Ascending aorta (tissue), 2 donors: ENCODE data around the gene PPM1K. TPM values are rescaled to one million over a fixed set of nuclear protein-coding genes. Genes with fewer than 3 reads are reported as not detected.

ENCODE experiments used
- DNase-seq, 2 donors: peaks; one replicate each; pipeline ENCODE4 v3.0.0-alpha.2; 2019; ENCODE audit warnings: low spot score in 2 of 2
- H3K27ac ChIP-seq, 2 donors: fragments of 200-600 bp; sonication (generic); one replicate each; pipeline ENCODE4 v1.5.1; 2016 to 2017; ENCODE audit warnings: mild to moderate bottlenecking in 1 of 2
- H3K27me3 ChIP-seq: fragments of 200-600 bp; sonication (generic); one replicate; pipeline ENCODE4 v1.5.1; 2017
- H3K36me3 ChIP-seq, 2 donors: fragments of 200-600 bp; sonication (generic); one replicate each; pipeline ENCODE4 v1.5.1; 2016
- H3K4me1 ChIP-seq, 2 donors: fragments of 200-600 bp; sonication (generic); one replicate each; pipeline ENCODE4 v1.5.1; 2016 to 2017; ENCODE audit warnings: mild to moderate bottlenecking in 1 of 2
- H3K4me3 ChIP-seq, 2 donors: fragments of 200-600 bp; sonication (generic); one replicate each; pipeline ENCODE4 v1.5.1; 2016 to 2017; ENCODE audit warnings: mild to moderate bottlenecking in 1 of 2
- H3K9me3 ChIP-seq, 2 donors: fragments of 200-600 bp; sonication (generic); one replicate each; pipeline ENCODE4 v1.5.1; 2016
- CTCF ChIP-seq, 3 experiments: fragments of 200-600 bp in 2 of 3; fragments of 450-650 bp in 1 of 3; sonication (generic) in 2 of 3; IDR thresholded peaks; one replicate each; pipeline ENCODE4 v1.5.1; 2016 to 2019; ENCODE audit warnings: antibody characterized with exemption in 3 of 3, mild to moderate bottlenecking in 1 of 3, moderate library complexity in 1 of 3
- intact Hi-C: fragments of 100-400 bp; cut with DNase I; formaldehyde crosslinking; loops from one replicate; pipeline ENCODE4 v1.15.1; 2023
- total RNA-seq: library from RNA; depleted of rRNA; stranded (reverse); fragments of >200 nt; gene quantifications from one replicate; pipeline ENCODE4 v1.1.0, GENCODE V29; 2016

The PPM1K gene
- total RNA-seq, 1 donor from 2014 or later = 17.0 TPM

- no peak for DNase-seq
- no peaks in the 10 kb centered on the region for H3K4me1 ChIP-seq
- no peaks in the 10 kb centered on the region for H3K36me3 ChIP-seq
- intact Hi-C loops = no loop called here
- no peak for TF ChIP-seq CTCF (IDR thresholded peaks at IDR 0.05)
- H3K27ac ChIP-seq = no peak overlapping the region
- no peak overlapping the region for H3K4me3 ChIP-seq
- no peaks in the 10 kb centered on the region for H3K9me3 ChIP-seq
- H3K27me3 ChIP-seq = no peaks in the 10 kb centered on the region
Measured at GRCh38 chr4:88247148-88247547, 37.2 kb downstream of the PPM1K start.

GRCh38 chr4:88246600-88246999 lies 37.8 kb downstream of the PPM1K start:
- Histone ChIP-seq H3K36me3 (no peaks in the 10 kb centered on the region), H3K27ac (no peak overlapping the region), H3K9me3 (no peaks in the 10 kb centered on the region), H3K4me1 (no peaks in the 10 kb centered on the region), H3K27me3 (no peaks in the 10 kb centered on the region), H3K4me3 (no peak overlapping the region)
- no peak for DNase-seq
- TF ChIP-seq CTCF (IDR thresholded peaks at IDR 0.05) = no peak
- intact Hi-C loops = no loop called here

- intact Hi-C loops = no loop called here
- no peak for DNase-seq
- Histone ChIP-seq H3K36me3 (no peaks in the 10 kb centered on the region), H3K9me3 (no peaks in the 10 kb centered on the region), H3K27ac (no peak overlapping the region), H3K4me1 (no peaks in the 10 kb centered on the region), H3K4me3 (no peak overlapping the region), H3K27me3 (no peaks in the 10 kb centered on the region)
- no peak for TF ChIP-seq CTCF (IDR thresholded peaks at IDR 0.05)
Measured at GRCh38 chr4:88244816-88245579, 39.4 kb downstream of the PPM1K start.

GRCh38 chr4:88244056-88244455 lies 40.3 kb downstream of the PPM1K start:
- intact Hi-C loops = no loop called here
- no peak for DNase-seq
- no peaks in the 10 kb centered on the region for H3K4me1 ChIP-seq

GRCh38 chr4:88242144-88242543 lies 42.2 kb downstream of the PPM1K start:
- TF ChIP-seq CTCF (IDR thresholded peaks at IDR 0.05) = no peak
- DNase-seq = no peak
- Histone ChIP-seq H3K4me3 (no peak overlapping the region), H3K9me3 (peaks cover 0 to 5% of the 10 kb centered on the region in 2 donors), H3K27ac (no peak overlapping the region), H3K36me3 (no peaks in the 10 kb centered on the region), H3K4me1 (no peaks in the 10 kb centered on the region), H3K27me3 (no peaks in the 10 kb centered on the region)
- intact Hi-C loops = no loop called here

More at GRCh38 chr4:88244056-88244455, 40.3 kb downstream of the PPM1K start:
- no peak overlapping the region for H3K4me3 ChIP-seq
- H3K9me3 ChIP-seq = no peaks in the 10 kb centered on the region
- no peaks in the 10 kb centered on the region for H3K27me3 ChIP-seq
- no peaks in the 10 kb centered on the region for H3K36me3 ChIP-seq
- TF ChIP-seq CTCF (IDR thresholded peaks at IDR 0.05) = no peak
- H3K27ac ChIP-seq = no peak overlapping the region
